Adrenal gland (tissue), 5 donors: ENCODE measurements around the gene SPATA4.

ENCODE experiments used
- CTCF ChIP-seq, 6 experiments: fragments of 450-650 bp in 4 of 6; fragments of 200-600 bp in 2 of 6; sonication (generic) in 1 of 6; IDR thresholded peaks; 1 replicate in 5 of 6; 2 replicates in 1 of 6; pipeline versions ENCODE4 v1.5.1 to v1.8.0; 2016 to 2021; ENCODE audit warnings: antibody characterized with exemption in 6 of 6, mild to moderate bottlenecking in 2 of 6, moderate library complexity in 1 of 6
- POLR2A ChIP-seq, 2 donors: fragments of 450-650 bp; IDR thresholded peaks; one replicate each; pipeline ENCODE4 v1.6.1; 2017; ENCODE audit warnings: antibody characterized with exemption in 2 of 2, mild to moderate bottlenecking in 2 of 2, moderate library complexity in 1 of 2
- donor health status: DM: no; HTN: no; CAD: no.

GRCh38 chr4:176195184-176195978, at the start of gene SPATA4:
- TF ChIP-seq CTCF (IDR thresholded peaks at IDR 0.05) (no peak), POLR2A (IDR thresholded peaks at IDR 0.05) (peak in 1 of 2 donors; percentile 23)
